Measurements from ENCODE around the gene FAM174B. TPM values are rescaled to one million over a fixed set of nuclear protein-coding genes. Genes with fewer than 3 reads are reported as not detected.

FAM174B gene
- total and polyA plus RNA-seq, 10 of the 15 experiments (the other 5 are each of a cell fraction or from before 2014, with no cell fraction given) = 0.71 to 15.9 (median 4.2) TPM

GRCh38 chr15:92662762-92663161 lies 7.2 kb upstream of the FAM174B start:
- H3K4me3 ChIP-seq = no peak overlapping the region
- intact Hi-C loops (cut with micrococcal nuclease; ENCODE audit: unreplicated experiment) (loop anchor here (1.0 to 10.0 kb wide), 2 partner anchors 37 to 252 kb away; no protein-coding TSS in a partner anchor), in situ Hi-C loops (cut with MboI) (no loop called here)
- peak overlapping the region; percentile 65 for H2AFZ ChIP-seq (ENCODE audit: control insufficient read depth, low read depth, low read length)
- H3K4me2 ChIP-seq (ENCODE audit: control insufficient read depth, insufficient read depth) = peak overlapping the region; percentile 59
- H3K79me2 ChIP-seq (ENCODE audit: control insufficient read depth, insufficient read depth, low read length) = no peaks in the 10 kb centered on the region
- no peaks in the 10 kb centered on the region for H4K20me1 ChIP-seq (ENCODE audit: control insufficient read depth, insufficient read depth)
- ChIA-PET SMC1A (ENCODE audit: uncharacterized antibody, unreplicated experiment) (interaction anchor here (0.8 to 3.8 kb wide), 3 partner anchors 10 to 52 kb away, joined by 3 to 15 read pairs (median 3); no protein-coding TSS in a partner anchor), RAD21 (ENCODE audit: unreplicated experiment) (interaction anchor here (1.5 kb wide), 1 partner anchor 9 kb away, joined by 3 read pairs; no protein-coding TSS in a partner anchor), POLR2A (no interaction called here), CTCF (no interaction called here)
- no peak for TF ChIP-seq SMAD1 (IDR thresholded peaks at IDR 0.05; ENCODE audit: low read depth, partially characterized antibody)
- TF ChIP-seq USF1 (IDR thresholded peaks at IDR 0.05; ENCODE audit: borderline replicate concordance, extremely low read length, insufficient read depth, low read depth, low read length) = no peak
- TF ChIP-seq CHD4 (IDR thresholded peaks at IDR 0.05) = no peak
- no peak for TF ChIP-seq WRNIP1 (IDR thresholded peaks at IDR 0.05; ENCODE audit: borderline replicate concordance, low read depth, low read length)
- TF ChIP-seq NRF1 (conservative IDR thresholded peaks at IDR 0.05; ENCODE audit: low read depth, low read length) = 0 out of 2 replicates have a peak, but pooled peaks have one; percentile 21
- DNase-seq (ENCODE audit: low read depth, low spot score) = no peak
- H3K9ac ChIP-seq (ENCODE audit: control insufficient read depth, insufficient read depth, low read length) = no peak overlapping the region
- ATAC-seq = peak; percentile 57
- H3K27ac ChIP-seq (ENCODE audit: control insufficient read depth, insufficient read depth) = peak overlapping the region; percentile 57
- 65% methylated on average over 4 of the region's 4 CpGs for WGBS (ENCODE audit: insufficient coverage, insufficient replicate concordance, low lambda C conversion rate, missing lambda C conversion rate)
- FAIRE-seq = no peak
- no TSS peak for BruUV-seq (replicated peaks)
- H3K9me3 ChIP-seq (replicated peaks; ENCODE audit: control insufficient read depth, insufficient read depth, low read length) = no peaks in the 10 kb centered on the region
- no peaks in the 10 kb centered on the region for H3K27me3 ChIP-seq (replicated peaks in 1 of 2; ENCODE audit: control insufficient read depth in 2 of 2, insufficient read depth in 2 of 2, low read length in 1 of 2)
- H3K36me3 ChIP-seq (ENCODE audit: control insufficient read depth in 2 of 2, insufficient read depth in 2 of 2, low read length in 1 of 2) = no peaks in the 10 kb centered on the region
- peaks cover 30% of the 10 kb centered on the region for H3K4me1 ChIP-seq (ENCODE audit: control insufficient read depth, insufficient read depth, low read length)

DNA sequence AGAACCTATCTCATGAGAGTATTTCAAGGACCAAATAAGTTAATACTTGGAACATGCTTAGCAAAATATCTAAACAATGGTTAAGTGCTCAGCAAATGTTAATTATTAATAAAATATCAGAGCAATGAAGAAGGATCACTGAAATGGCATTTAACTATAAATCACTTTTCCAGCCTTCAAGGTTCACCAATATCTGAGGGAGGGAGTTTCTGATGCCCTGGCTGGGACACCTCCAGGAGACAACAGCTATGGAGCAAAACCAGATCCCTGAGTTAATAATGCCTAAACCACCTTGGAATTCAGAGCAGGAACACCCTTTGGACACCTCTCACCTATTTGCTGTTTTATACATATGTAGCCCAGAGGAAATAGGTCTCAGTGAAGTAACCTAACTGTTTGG lies 6.4 kb upstream of the FAM174B start:
- ChIA-PET POLR2A (no interaction called here), RAD21 (ENCODE audit: unreplicated experiment) (no interaction called here), CTCF (no interaction called here), SMC1A (ENCODE audit: uncharacterized antibody, unreplicated experiment) (interaction anchor here (0.6 to 3.8 kb wide), 2 partner anchors 9 to 63 kb away, joined by 3 to 15 read pairs; no protein-coding TSS in a partner anchor)
- Histone ChIP-seq H2AFZ (ENCODE audit: control insufficient read depth, low read depth, low read length) (no peak overlapping the region), H3K79me2 (ENCODE audit: control insufficient read depth, insufficient read depth, low read length) (no peaks in the 10 kb centered on the region), H3K27me3 (replicated peaks in 1 of 2; ENCODE audit: control insufficient read depth in 2 of 2, insufficient read depth in 2 of 2, low read length in 1 of 2) (no peaks in the 10 kb centered on the region), H3K36me3 (ENCODE audit: control insufficient read depth in 2 of 2, insufficient read depth in 2 of 2, low read length in 1 of 2) (no peaks in the 10 kb centered on the region), H3K9ac (ENCODE audit: control insufficient read depth, insufficient read depth, low read length) (no peak overlapping the region), H3K4me3 (no peak overlapping the region), H3K27ac (ENCODE audit: control insufficient read depth, insufficient read depth) (peak overlapping the region; percentile 22; the same call in 1 of the 2 replicates), H3K9me3 (replicated peaks; ENCODE audit: control insufficient read depth, insufficient read depth, low read length) (no peaks in the 10 kb centered on the region), H3K4me1 (ENCODE audit: control insufficient read depth, insufficient read depth, low read length) (peaks cover 30% of the 10 kb centered on the region), H4K20me1 (ENCODE audit: control insufficient read depth, insufficient read depth) (no peaks in the 10 kb centered on the region), H3K4me2 (ENCODE audit: control insufficient read depth, insufficient read depth) (no peak overlapping the region)
- TF ChIP-seq CHD4 (IDR thresholded peaks at IDR 0.05) (no peak), KLF5 (IDR thresholded peaks at IDR 0.05; ENCODE audit: partially characterized antibody) (no peak), SMARCA5 (IDR thresholded peaks at IDR 0.05) (no peak)
- TF ChIP-seq, protein P1, sequence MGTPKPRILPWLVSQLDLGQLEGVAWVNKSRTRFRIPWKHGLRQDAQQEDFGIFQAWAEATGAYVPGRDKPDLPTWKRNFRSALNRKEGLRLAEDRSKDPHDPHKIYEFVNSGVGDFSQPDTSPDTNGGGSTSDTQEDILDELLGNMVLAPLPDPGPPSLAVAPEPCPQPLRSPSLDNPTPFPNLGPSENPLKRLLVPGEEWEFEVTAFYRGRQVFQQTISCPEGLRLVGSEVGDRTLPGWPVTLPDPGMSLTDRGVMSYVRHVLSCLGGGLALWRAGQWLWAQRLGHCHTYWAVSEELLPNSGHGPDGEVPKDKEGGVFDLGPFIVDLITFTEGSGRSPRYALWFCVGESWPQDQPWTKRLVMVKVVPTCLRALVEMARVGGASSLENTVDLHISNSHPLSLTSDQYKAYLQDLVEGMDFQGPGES (IDR thresholded peaks at IDR 0.05) = no peak
- FAIRE-seq = no peak
- in situ Hi-C loops (cut with MboI) (no loop called here), intact Hi-C loops (cut with micrococcal nuclease; ENCODE audit: unreplicated experiment) (loop anchor here (10.0 kb wide), 1 partner anchor 253 kb away; no protein-coding TSS in a partner anchor)
- no peak for DNase-seq (ENCODE audit: low read depth, low spot score)
- ATAC-seq = no peak
- BruUV-seq (replicated peaks) = no TSS peak
